K562 treated with DMSO at 1 percent for 12 hours (cell line): ENCODE results near the gene ATXN2L. TPM values are rescaled to one million over a fixed set of nuclear protein-coding genes. Genes with fewer than 3 reads are reported as not detected.

Experiments
- total RNA-seq: library from RNA; unstranded; fragments of 300-600 nt; gene quantifications from 2 replicates; pipeline ENCODE4 v1.2.3, GENCODE V29; 2022; ENCODE audit not compliant: insufficient read depth

ATXN2L gene
- 123 and 257 TPM in 2 replicates for total RNA-seq

GRCh38 chr16:28822520-28823290, at the start of gene ATXN2L:
ATXN2L (plus strand) TSS chr16:28822999; CDS start chr16:28823260, 261 bp downstream.

DNA sequence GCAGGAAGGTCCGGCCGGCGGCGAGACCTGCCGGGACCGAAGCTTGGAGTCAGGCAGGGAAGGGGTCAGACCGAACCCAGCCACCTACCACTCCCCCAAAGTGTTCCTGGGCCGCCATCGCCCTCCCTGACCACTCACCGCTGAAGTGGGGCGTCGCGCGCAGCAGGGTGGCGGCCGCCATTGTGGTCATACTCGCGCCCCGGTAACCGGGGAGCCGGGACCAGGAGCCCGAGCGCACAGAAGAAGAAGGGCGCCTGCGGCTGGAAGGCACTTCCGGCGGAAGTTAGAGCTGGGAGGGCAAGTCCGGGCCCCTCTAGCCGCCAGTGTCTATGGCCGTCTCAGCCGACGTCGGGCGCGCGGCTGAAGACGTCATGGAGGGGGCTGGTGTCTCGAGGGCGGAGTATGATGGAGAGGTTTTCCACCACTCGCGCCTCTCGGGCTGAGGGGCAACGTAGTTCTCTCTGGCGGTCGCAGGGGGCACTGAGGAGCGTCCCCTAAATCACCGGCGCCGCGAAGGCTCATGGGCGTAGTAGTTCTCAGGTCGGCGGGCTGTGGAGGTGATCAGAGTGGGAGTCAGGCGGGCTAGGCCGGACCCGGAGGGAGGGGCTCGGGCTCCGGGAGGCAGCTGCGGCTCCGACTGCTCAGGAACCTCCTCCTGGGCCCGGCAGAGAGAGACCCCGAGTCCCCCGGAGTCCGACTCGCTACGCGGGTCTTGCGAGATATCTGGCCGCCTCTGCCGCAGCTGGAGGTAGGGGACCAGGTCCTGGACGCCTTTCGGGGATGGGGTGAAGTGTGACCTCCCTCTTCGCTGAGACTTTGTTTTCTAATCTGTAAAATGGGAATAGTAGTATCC, 23.5 kb downstream of the ATXN2L start, which contains the start of gene TUFM:
Gene TUFM, minus strand, starts transcription at position 269 of the 853 bp plus-strand sequence. Its CDS starts 79 bp downstream, at position 190.

GRCh38 chr16:28878083-28878926, 55.5 kb downstream of the ATXN2L start, which contains the start of gene ATP2A1:
ATP2A1 (plus strand) TSS chr16:28878488; CDS start chr16:28878672, 184 bp downstream.

Other genes starting within 250 kb of the ATXN2L start
- gene SULT1A2, start 225.9 kb upstream of the ATXN2L start, total RNA-seq: 5.1 and 7.9 TPM in 2 replicates
- gene SULT1A1, start 213.0 kb upstream of the ATXN2L start, total RNA-seq: 58.9 and 62.1 TPM in 2 replicates
- not detected in 2 replicates for gene NPIPB8, start 184.9 kb upstream of the ATXN2L start, total RNA-seq
- 301 and 323 TPM in 2 replicates for gene EIF3C, start 111.5 kb upstream of the ATXN2L start, total RNA-seq
- not detected in 2 replicates for gene NPIPB9, start 71.2 kb upstream of the ATXN2L start, total RNA-seq
- 221 and 251 TPM in 2 replicates for gene TUFM, start 23.3 kb downstream of the ATXN2L start, total RNA-seq
- gene SH2B1, start 40.8 kb downstream of the ATXN2L start, total RNA-seq: 43.1 and 53.3 TPM in 2 replicates
- 2.1 and 6.5 TPM in 2 replicates for gene ATP2A1, start 55.5 kb downstream of the ATXN2L start, total RNA-seq
- gene RABEP2, start 102.2 kb downstream of the ATXN2L start, total RNA-seq: 19.0 and 26.4 TPM in 2 replicates
- 4.2 and 4.5 TPM in 2 replicates for gene CD19, start 109.0 kb downstream of the ATXN2L start, total RNA-seq
- 13.9 and 38.7 TPM in 2 replicates for gene NFATC2IP, start 127.9 kb downstream of the ATXN2L start, total RNA-seq
- gene SPNS1, start 151.8 kb downstream of the ATXN2L start, total RNA-seq: 93.0 and 94.0 TPM in 2 replicates
- gene LAT, start 162.1 kb downstream of the ATXN2L start, total RNA-seq: 2.2 and 3.7 TPM in 2 replicates